Retinal pigment epithelial cell (primary cell): ENCODE data around the gene CMIP.

ENCODE experiments used
- DNase-seq: peaks from one replicate; pipeline ENCODE4 v3.0.0-alpha.2; 2010; ENCODE audit warnings: low read depth
- H3K4me3 ChIP-seq: 2 replicates; pipeline ENCODE4 v1.5.1; 2011; ENCODE audit warnings: mild to moderate bottlenecking, low read length, control low read depth, moderate library complexity
- CTCF ChIP-seq: conservative IDR thresholded peaks from 2 replicates; pipeline ENCODE4 v1.5.1; 2011; ENCODE audit warnings: low read depth, low read length, control low read depth, inconsistent platforms

The CMIP gene

GRCh38 chr16:81623365-81624102, 178.9 kb downstream of the CMIP start:
- H3K4me3 ChIP-seq, result no peak overlapping the region
- TF ChIP-seq CTCF, result peak; percentile 65
- no peak for DNase-seq

GRCh38 chr16:81624403-81624759, 179.8 kb downstream of the CMIP start:
- no peak for DNase-seq
- no peak overlapping the region for H3K4me3 ChIP-seq
- no peak for TF ChIP-seq CTCF

GRCh38 chr16:81624760-81625543, 180.3 kb downstream of the CMIP start:
- no peak for DNase-seq
- TF ChIP-seq CTCF, result no peak
- no peak overlapping the region for H3K4me3 ChIP-seq

- no peak for DNase-seq
- TF ChIP-seq CTCF, result no peak
- H3K4me3 ChIP-seq, result no peak overlapping the region
Measured at GRCh38 chr16:81625544-81626153, 181.0 kb downstream of the CMIP start.

GRCh38 chr16:81626181-81626674, 181.6 kb downstream of the CMIP start:
- DNase-seq, result no peak

GRCh38 chr16:81627024-81627423, 182.4 kb downstream of the CMIP start:
- no peak for TF ChIP-seq CTCF
- no peak overlapping the region for H3K4me3 ChIP-seq
- DNase-seq, result no peak

More at GRCh38 chr16:81626181-81626674, 181.6 kb downstream of the CMIP start:
- no peak overlapping the region for H3K4me3 ChIP-seq
- no peak for TF ChIP-seq CTCF
